Large intestine (tissue), 3 donors: ENCODE measurements around the gene AGBL1. TPM values are rescaled to one million over a fixed set of nuclear protein-coding genes. Genes with fewer than 3 reads are reported as not detected.

Source experiments
- DNase-seq, 2 donors: peaks; one replicate each; pipeline versions ENCODE4 v3.0.0 to v3.0.0-alpha.2; 2013
- H3K27ac ChIP-seq: one replicate; pipeline ENCODE4 v1.5.1; 2013; ENCODE audit warnings: low read length
- H3K27me3 ChIP-seq: 2 replicates; pipeline ENCODE4 v1.6.1; 2013; ENCODE audit warnings: low read length; ENCODE audit not compliant: control insufficient read depth, insufficient read depth
- H3K36me3 ChIP-seq: 2 replicates; pipeline ENCODE4 v1.6.1; 2013; ENCODE audit warnings: low read length; ENCODE audit not compliant: control insufficient read depth, insufficient read depth
- H3K4me1 ChIP-seq: one replicate; pipeline ENCODE4 v1.6.1; 2013; ENCODE audit warnings: low read length; ENCODE audit not compliant: control insufficient read depth, insufficient read depth
- H3K4me3 ChIP-seq: one replicate; pipeline ENCODE4 v1.5.1; 2013; ENCODE audit warnings: low read length
- H3K9me3 ChIP-seq: one replicate; pipeline ENCODE4 v1.6.1; 2013; ENCODE audit warnings: mild to moderate bottlenecking, low read depth, low read length, moderate library complexity; ENCODE audit not compliant: control insufficient read depth
- WGBS: methylation state at CpG from one replicate; pipeline ENCODE4 v1.1.5; 2013; ENCODE audit warnings: low lambda C conversion rate; ENCODE audit not compliant: insufficient coverage; 5-methylcytosine and 5-hydroxymethylcytosine counted together
- polyA plus RNA-seq: library from polyadenylated mRNA; unstranded; fragments of 120-200 nt; gene quantifications from one replicate; pipeline ENCODE4 v1.2.1, GENCODE V29; 2013

Gene AGBL1
- polyA plus RNA-seq, 1 donor: 0.04 TPM

DNA sequence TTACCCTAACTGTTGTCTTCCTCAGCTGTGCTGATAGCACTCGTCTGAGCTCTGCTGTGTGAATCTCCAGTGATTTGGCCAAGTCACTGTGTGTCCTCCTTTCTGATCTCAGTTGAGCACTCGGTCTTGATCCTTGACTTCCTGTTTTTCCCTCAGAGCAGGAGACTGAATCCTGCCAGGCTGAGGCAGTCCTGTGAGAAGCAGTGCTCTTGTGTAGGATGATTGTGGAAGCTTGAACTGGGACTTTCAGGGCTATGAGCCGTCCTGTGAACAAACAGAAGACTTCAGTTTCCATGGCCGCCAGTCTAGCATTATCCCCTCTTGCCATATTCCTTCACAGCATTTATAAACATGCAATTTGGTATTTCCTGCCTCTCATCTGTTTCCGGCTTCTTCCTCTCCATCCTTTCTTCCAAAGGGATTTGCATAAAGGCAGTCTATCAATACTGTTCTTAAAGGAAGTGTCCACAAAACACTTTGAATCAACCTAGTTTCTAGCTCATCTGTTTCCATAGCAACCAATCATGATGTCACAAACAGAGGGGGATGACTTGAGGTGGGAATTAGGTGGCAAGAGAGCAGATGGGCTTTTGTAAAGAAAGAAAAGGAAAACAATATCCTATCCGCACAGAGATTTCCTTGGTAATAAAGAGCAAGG, 237.2 kb downstream of the AGBL1 start:
- Histone ChIP-seq H3K9me3 (no peaks in the 10 kb centered on the region), H3K4me3 (no peak overlapping the region), H3K27ac (no peak overlapping the region), H3K36me3 (no peaks in the 10 kb centered on the region), H3K27me3 (no peaks in the 10 kb centered on the region), H3K4me1 (no peaks in the 10 kb centered on the region)
- 70% methylated on average over 3 of the region's 6 CpGs for WGBS
- no peak for DNase-seq

DNA sequence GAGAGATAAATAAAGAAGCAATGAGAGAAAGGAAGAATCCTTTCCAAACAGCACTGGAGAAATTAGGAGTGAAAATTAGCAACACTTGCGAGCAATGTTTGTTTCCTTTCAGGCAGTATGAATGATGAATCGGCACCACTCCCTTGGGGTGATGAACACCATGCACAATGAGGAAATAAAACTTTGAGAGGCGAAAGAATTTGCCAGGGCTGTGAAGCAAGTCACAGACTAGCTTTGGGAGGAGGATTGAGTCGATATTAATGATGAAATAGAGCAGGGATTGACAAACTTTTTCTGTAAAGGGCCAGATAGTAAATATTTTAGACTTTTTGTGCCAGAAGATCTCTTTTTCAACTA, 237.7 kb downstream of the AGBL1 start:
- no peaks in the 10 kb centered on the region for H3K9me3 ChIP-seq
- no peaks in the 10 kb centered on the region for H3K36me3 ChIP-seq
- no peaks in the 10 kb centered on the region for H3K27me3 ChIP-seq
- no peak overlapping the region for H3K4me3 ChIP-seq
- no peak overlapping the region for H3K27ac ChIP-seq
- WGBS: 79% methylated on average over 3 of the region's 4 CpGs
- H3K4me1 ChIP-seq: no peaks in the 10 kb centered on the region
- no peak for DNase-seq

DNA sequence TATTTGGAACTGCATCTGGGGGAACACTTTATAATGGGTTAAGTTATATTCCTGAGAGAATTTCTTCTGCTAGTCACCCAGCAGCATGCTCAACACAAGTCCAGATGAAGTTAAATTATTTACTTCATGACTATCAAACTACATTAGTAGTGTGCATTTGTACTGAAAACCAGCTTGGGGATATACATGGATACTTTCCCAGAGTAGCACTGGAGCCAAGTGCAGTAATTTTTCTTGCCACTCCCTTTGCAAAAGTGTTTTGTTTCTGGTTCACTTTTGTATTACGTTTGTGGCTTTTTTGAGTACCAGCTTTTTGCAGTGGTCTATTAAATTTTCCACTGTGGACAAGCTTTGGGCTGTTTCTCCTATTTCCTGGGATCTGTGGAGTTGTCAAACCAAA, 243.0 kb downstream of the AGBL1 start:
- no peaks in the 10 kb centered on the region for H3K27me3 ChIP-seq
- no peak for DNase-seq
- no peak overlapping the region for H3K4me3 ChIP-seq
- H3K9me3 ChIP-seq: no peaks in the 10 kb centered on the region
- no peaks in the 10 kb centered on the region for H3K36me3 ChIP-seq
- H3K4me1 ChIP-seq: no peaks in the 10 kb centered on the region
- H3K27ac ChIP-seq: no peak overlapping the region
- WGBS: 80% methylated on average over 1 of the region's 1 CpG

DNA sequence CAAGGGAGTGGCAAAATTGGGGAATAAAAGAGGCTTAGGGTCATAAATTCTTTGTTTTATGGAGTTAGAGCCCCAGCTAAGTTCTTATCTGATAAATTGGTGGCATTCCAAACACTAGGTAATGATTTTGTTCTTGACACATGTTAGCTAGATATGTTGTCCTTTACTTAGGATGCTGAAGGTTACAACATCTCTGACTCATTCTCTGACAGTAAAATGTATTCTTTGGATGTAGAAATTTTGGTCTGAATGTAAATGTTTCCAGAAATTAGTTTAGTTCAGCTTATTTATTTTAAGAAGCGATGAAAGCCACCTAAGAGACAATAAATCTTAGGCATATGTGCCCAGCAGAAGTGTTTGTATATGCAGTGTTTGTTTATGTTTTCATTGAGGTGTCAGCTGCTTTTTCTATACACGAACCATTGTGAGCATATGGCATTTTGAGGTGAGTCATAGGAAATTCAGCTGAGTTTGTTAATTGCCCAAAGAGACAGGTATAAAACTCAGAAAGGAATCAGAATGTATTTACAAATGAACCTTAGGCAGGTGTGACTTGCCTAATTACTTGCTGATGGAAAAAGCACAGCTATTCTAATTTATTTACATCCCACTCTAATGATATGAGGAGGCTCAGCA, 247.7 kb downstream of the AGBL1 start:
- H3K9me3 ChIP-seq: peaks cover 12% of the 10 kb centered on the region
- WGBS: 60% methylated on average over 1 of the region's 2 CpGs
- H3K36me3 ChIP-seq: no peaks in the 10 kb centered on the region
- no peaks in the 10 kb centered on the region for H3K4me1 ChIP-seq
- no peak for DNase-seq
- H3K27ac ChIP-seq: no peak overlapping the region
- no peak overlapping the region for H3K4me3 ChIP-seq
- no peaks in the 10 kb centered on the region for H3K27me3 ChIP-seq

DNA sequence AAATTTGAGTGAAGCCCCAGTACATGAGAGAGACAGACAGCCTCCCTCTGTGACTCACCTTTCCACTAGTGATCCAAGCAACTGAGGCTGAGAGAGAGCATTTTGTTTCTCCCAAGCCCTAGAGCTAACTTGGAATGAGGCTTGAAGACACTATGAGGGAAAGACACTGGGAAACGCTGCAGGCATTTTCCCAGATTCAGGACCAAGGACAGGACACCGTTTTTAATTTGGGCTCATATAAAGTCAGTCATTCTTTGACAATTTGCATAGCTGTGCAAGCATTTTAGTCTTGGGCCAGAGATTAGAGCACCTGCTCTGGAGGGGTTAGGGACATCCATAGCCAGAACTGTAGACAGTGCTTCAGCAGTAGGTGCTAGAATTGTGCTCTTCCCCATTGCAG, 249.0 kb downstream of the AGBL1 start:
- H3K4me3 ChIP-seq: no peak overlapping the region
- no peak for DNase-seq
- no peaks in the 10 kb centered on the region for H3K27me3 ChIP-seq
- no CpG with 5 or more reads among the region's 2 CpGs for WGBS
- H3K36me3 ChIP-seq: no peaks in the 10 kb centered on the region
- no peaks in the 10 kb centered on the region for H3K4me1 ChIP-seq
- peaks cover 12% of the 10 kb centered on the region for H3K9me3 ChIP-seq
- H3K27ac ChIP-seq: no peak overlapping the region

DNA sequence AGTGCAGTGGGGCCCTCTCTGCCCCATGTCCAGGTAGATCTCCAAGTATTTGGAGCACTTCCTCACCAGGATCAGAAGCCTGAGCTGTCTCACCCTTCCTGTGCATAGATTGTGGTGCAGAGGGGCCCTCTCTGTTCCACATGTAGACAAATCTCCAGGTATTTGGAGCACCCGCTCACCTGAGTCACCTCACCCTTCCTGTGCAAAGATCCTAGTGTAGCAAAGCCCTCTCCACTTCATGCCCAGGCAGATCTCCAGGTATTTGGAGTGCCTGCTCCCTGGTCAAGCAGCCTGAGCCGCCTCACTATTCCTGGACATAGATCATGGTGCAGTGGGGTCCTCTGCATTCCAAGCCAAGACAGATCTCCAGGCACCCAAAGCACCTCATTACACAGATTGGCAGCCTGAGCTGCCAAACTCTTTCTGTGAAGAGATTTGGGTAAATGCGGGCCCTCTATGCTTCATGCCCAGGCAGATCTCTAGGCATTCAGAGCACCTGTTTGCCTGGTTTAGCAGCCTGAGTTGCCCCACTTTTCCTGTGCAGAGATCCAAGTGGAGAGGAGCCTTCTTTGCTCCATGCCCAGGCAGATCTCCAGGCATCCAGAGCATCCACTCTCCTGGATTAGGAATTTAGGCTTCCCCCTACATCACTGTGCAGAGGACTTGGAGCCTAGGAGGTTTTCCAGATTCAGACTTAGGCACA, 249.8 kb downstream of the AGBL1 start:
- H3K4me3 ChIP-seq: no peak overlapping the region
- WGBS: no CpG with 5 or more reads among the region's 3 CpGs
- H3K27ac ChIP-seq: no peak overlapping the region
- H3K9me3 ChIP-seq: peaks cover 12% of the 10 kb centered on the region
- DNase-seq: no peak
- no peaks in the 10 kb centered on the region for H3K4me1 ChIP-seq
- H3K27me3 ChIP-seq: no peaks in the 10 kb centered on the region
- no peaks in the 10 kb centered on the region for H3K36me3 ChIP-seq

DNA sequence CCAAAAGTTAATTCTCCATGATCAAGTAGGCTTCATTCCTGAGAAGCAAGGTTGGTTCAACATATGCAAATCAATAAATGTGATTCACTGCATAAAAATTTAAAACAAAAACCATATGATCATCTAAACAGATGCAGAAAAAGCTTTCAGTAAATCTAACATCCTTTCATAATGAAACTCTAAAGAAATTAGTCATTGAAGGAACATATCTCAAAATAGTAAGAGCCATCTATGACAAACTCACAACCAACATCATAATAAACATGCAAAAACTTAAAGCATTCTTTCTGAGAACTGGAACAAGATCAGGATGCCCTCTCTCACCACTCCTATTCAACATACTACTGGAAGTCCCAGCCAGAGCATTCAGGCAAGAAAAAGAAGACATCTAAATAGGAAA, 254.1 kb downstream of the AGBL1 start:
- no peaks in the 10 kb centered on the region for H3K27me3 ChIP-seq
- no peak for DNase-seq
- H3K27ac ChIP-seq: no peak overlapping the region
- H3K4me3 ChIP-seq: no peak overlapping the region
- H3K4me1 ChIP-seq: no peaks in the 10 kb centered on the region
- H3K36me3 ChIP-seq: no peaks in the 10 kb centered on the region
- peaks cover 12% of the 10 kb centered on the region for H3K9me3 ChIP-seq

DNA sequence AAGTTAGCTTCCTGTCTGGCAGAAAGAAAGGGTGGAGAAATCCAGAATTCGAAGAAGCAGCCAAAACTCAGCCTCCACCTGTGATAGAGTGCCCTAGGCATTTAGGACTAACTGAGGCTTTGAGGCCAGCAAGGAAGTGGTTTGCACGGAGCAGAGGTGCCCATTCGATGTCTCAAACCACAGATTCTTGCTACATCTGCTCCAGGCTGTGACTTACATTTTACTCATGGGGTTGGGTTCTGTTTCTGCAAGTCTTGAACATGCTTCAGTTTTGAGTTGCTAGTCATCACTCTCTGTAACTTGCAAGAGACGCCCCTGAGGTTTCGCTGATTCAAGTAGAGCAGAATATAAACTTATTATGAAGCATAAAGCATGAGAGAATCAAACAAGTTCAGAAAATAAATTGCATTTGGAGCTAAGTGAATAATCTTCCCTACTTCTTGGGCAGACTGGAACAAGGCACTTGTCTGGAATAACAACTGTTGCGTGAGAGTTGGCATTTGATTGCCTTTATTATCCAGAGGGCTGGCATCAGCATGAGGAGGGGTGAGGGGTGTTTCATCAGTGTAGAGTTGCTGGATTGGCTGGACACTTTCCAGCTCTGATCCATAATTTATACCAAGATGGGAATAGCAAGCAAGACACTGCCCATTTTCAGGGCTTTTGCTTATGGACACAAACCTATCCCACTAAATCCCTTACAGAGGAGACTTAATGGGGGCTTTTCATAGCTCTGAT, 256.5 kb downstream of the AGBL1 start:
- WGBS: no CpG with 5 or more reads among the region's 6 CpGs
- no peaks in the 10 kb centered on the region for H3K4me1 ChIP-seq
- H3K27ac ChIP-seq: no peak overlapping the region
- H3K36me3 ChIP-seq: no peaks in the 10 kb centered on the region
- H3K4me3 ChIP-seq: no peak overlapping the region
- no peaks in the 10 kb centered on the region for H3K27me3 ChIP-seq
- no peaks in the 10 kb centered on the region for H3K9me3 ChIP-seq
- no peak for DNase-seq

DNA sequence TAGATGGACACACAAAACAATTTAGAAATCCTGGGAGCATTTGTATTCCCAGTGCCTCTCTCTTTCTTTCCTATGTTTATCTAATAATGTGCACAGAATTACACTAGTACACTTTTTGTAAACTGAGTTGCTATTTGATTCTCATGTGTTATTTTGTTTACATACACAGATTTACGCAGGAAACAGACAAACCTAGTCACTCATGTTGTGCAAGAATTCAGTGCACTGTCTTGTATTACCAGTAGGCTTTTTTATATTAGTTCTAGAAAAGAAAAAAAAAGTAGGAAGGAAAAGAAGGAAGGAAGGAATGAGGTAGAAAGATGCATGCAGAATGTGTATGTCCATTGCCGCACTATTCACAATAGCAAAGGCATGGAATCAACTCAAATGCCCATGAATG, 257.4 kb downstream of the AGBL1 start:
- no peak overlapping the region for H3K27ac ChIP-seq
- H3K36me3 ChIP-seq: no peaks in the 10 kb centered on the region
- no peak overlapping the region for H3K4me3 ChIP-seq
- H3K4me1 ChIP-seq: no peaks in the 10 kb centered on the region
- H3K27me3 ChIP-seq: no peaks in the 10 kb centered on the region
- DNase-seq: no peak
- no peaks in the 10 kb centered on the region for H3K9me3 ChIP-seq
- WGBS: no CpG with 5 or more reads among the region's 2 CpGs

DNA sequence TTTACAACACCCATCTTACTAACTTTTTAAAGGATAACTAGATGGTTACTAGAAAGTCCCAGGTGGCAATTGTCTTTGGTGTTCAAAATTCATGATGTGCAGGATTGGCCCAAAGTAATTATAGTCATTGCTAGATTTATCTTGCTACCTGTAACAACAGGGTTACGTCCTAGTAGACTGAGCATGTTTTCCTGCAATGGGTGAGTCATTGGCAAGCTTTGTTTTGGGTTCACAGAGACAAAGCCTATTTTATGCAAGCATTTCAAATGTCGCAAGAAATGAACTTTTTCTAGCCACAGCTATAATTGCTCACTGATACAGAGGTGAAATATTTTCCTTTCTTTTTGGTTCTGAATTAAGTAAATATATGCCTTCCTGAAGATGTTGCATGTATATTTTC, 267.6 kb downstream of the AGBL1 start:
- Histone ChIP-seq H3K36me3 (no peaks in the 10 kb centered on the region), H3K4me3 (no peak overlapping the region), H3K27ac (no peak overlapping the region), H3K9me3 (no peaks in the 10 kb centered on the region), H3K27me3 (no peaks in the 10 kb centered on the region), H3K4me1 (no peaks in the 10 kb centered on the region)
- DNase-seq: no peak
- no CpG with 5 or more reads among the region's 2 CpGs for WGBS
